Measurements from ENCODE around the gene FAIM.

The FAIM gene

DNA sequence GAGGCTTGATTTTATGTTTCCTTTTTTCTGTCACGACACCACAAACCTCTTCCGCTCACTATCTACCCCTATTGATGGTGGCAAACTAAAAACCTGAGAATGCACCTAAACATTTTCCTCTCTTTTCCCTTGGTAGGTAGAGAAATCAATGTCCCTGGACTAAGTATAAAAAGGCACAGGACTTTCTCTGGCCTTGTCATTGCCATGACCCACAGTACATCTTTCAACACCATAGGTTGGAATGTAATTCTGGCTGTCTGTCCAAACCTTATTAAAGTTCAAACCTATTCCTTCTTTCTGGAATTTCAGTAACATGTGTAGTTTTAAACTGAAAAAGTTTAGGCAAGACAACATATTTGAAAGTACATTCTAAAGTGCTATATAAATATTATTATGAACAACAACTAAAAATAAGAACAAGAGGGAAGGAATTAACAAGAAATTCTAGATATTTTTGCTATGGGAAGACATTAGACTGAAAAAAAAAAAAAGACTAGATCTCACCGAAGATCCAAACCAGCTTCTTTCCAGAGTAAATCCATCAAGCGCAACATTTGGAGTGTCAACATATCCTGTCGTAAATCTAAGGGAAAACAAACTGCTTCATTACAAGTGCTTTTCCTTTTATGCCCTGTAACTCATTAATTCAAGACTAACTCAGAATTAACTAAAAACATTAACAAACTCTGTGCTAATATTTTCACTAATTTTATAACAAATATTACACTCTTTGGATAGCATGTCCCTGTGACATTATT lies 73.1 kb downstream of the FAIM start:
- DNase-seq = peak; percentile 73

DNA sequence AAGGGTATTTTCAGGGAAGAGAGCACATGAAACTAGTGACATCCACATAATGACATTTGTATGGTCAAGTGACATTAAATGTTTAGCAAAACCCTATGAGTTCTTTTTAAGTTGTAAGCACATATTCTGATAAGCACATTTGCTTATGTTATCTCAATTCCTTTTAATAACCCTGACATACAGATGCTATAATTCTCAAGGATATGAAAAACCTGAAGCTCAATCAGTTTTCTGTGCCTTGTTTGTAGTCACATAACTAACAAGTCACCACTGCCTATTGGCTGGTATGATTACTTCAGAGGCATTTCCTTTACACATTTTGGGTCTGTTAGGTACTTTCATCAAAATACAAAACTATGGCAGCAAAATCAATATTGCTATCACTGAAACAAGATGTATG lies 74.1 kb downstream of the FAIM start:
- no peak for DNase-seq
